GM19238 (cell line): Measurements from ENCODE around the gene PIK3R3.
"Not testable (repeated sequence)": the region's sequence is repeated elsewhere in the genome, so short reads cannot be mapped to it uniquely, and the experiment has no call there.

Experiments
- DNase-seq: peaks from one replicate; pipeline ENCODE4 v3.0.0; 2011; ENCODE audit warnings: low spot score; ENCODE audit not compliant: insufficient read length

PIK3R3 gene

GRCh38 chr1:46102769-46103476 lies 29.5 kb downstream of the PIK3R3 start:
- DNase-seq: no peak

GRCh38 chr1:46099215-46099614 lies 33.2 kb downstream of the PIK3R3 start:
- no peak for DNase-seq

- DNase-seq: no peak
Measured at GRCh38 chr1:46098027-46098712, 34.3 kb downstream of the PIK3R3 start.

- no peak for DNase-seq
Measured at GRCh38 chr1:46097149-46097472, 35.3 kb downstream of the PIK3R3 start.

- DNase-seq: no peak
Measured at GRCh38 chr1:46096269-46097148, 35.9 kb downstream of the PIK3R3 start.

GRCh38 chr1:46095110-46095509 lies 37.3 kb downstream of the PIK3R3 start:
- not testable (repeated sequence) for DNase-seq

- DNase-seq: no peak
Measured at GRCh38 chr1:46094471-46095005, 37.9 kb downstream of the PIK3R3 start.

GRCh38 chr1:46093832-46094231 lies 38.6 kb downstream of the PIK3R3 start:
- DNase-seq: not testable (repeated sequence)

- DNase-seq: no peak
Measured at GRCh38 chr1:46087891-46088290, 44.5 kb downstream of the PIK3R3 start.

GRCh38 chr1:46086576-46086975 lies 45.9 kb downstream of the PIK3R3 start:
- no peak for DNase-seq

- no peak for DNase-seq
Measured at GRCh38 chr1:46084553-46085451, 47.6 kb downstream of the PIK3R3 start.

- no peak for DNase-seq
Measured at GRCh38 chr1:46083579-46083978, 48.9 kb downstream of the PIK3R3 start.

GRCh38 chr1:46081619-46082018 lies 50.8 kb downstream of the PIK3R3 start:
- no peak for DNase-seq

GRCh38 chr1:46081206-46081605 lies 51.2 kb downstream of the PIK3R3 start:
- no peak for DNase-seq

GRCh38 chr1:46080257-46080656 lies 52.2 kb downstream of the PIK3R3 start:
- no peak for DNase-seq

GRCh38 chr1:46077644-46078043 lies 54.8 kb downstream of the PIK3R3 start:
- DNase-seq: no peak

- DNase-seq: no peak
Measured at GRCh38 chr1:46076343-46076742, 56.1 kb downstream of the PIK3R3 start.

GRCh38 chr1:46072975-46073374 lies 59.5 kb downstream of the PIK3R3 start:
- DNase-seq: no peak

GRCh38 chr1:46070164-46070814 lies 62.1 kb downstream of the PIK3R3 start:
- DNase-seq: no peak

- DNase-seq: no peak
Measured at GRCh38 chr1:46068525-46068924, 63.9 kb downstream of the PIK3R3 start.
